SK-N-SH treated with all-trans-retinoic acid at 6 μM for 48 hours (cell line): ENCODE data around the gene BCL2L13.

Experiments
- ARNTL ChIP-seq: fragments of 450-650 bp; formaldehyde crosslinking; IDR thresholded peaks from 2 replicates; pipeline ENCODE4 v1.5.0; 2020; ENCODE audit warnings: low read depth, mild to moderate bottlenecking, moderate library complexity, borderline replicate concordance
- POU6F1 ChIP-seq: fragments of 250-450 bp; sonication (Bioruptor Pico); IDR thresholded peaks from 2 replicates; pipeline ENCODE4 v1.8.0; 2021; ENCODE audit warnings: low read depth, mild to moderate bottlenecking, moderate library complexity, borderline replicate concordance
- SNAI2 ChIP-seq: fragments of 250-450 bp; sonication (Bioruptor Pico); IDR thresholded peaks from 2 replicates; pipeline ENCODE4 v1.5.0; 2020; ENCODE audit warnings: mild to moderate bottlenecking, moderate library complexity
- ZFP30 ChIP-seq: fragments of 450-650 bp; formaldehyde crosslinking; IDR thresholded peaks from 2 replicates; pipeline ENCODE4 v1.5.0; 2022; ENCODE audit warnings: mild to moderate bottlenecking, moderate library complexity

DNA sequence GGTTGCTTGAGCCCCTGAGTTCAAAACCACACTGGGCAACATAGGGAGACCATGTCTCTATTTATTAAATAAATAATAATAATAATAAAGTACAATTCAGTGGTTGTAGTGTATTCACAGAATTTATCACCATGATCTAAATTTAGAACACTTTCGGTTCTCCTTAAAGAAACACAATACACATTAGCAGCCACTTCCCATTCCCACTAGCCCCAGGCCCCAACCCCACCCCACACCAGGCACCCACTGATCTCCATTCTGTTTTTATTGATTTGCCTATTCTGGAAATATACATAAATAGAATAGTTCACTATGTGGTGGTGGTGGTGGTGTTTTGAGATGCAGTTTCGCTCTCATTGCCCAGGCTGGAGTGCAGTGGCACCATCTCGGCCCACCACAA, 45.7 kb downstream of the BCL2L13 start:
- TF ChIP-seq ARNTL (no peak), ZFP30 (no peak), POU6F1 (CRISPR knock-in tag) (no peak), SNAI2 (CRISPR knock-in tag) (no peak)
